ENCODE data around the gene LRRK1.

GRCh38 chr15:101008158-101009139 is 89.3 kb downstream of the LRRK1 start:
- TF ChIP-seq RFX5 (IDR thresholded peaks at IDR 0.05; ENCODE audit: low read length) (no peak), FOSL2 (IDR thresholded peaks at IDR 0.05; ENCODE audit: borderline replicate concordance, low read depth) (no peak), YY1 (IDR thresholded peaks at IDR 0.05; ENCODE audit: low read depth) (no peak), SMC3 (IDR thresholded peaks at IDR 0.05; ENCODE audit: low read depth, low read length) (peak; percentile 73), POLR2AphosphoS5 (IDR thresholded peaks at IDR 0.05; ENCODE audit: low read depth, low read length) (0 out of 2 replicates have a peak, but pooled peaks have one; percentile 31), FOXJ3 (CRISPR knock-in tag; IDR thresholded peaks at IDR 0.05) (no peak), JUND (IDR thresholded peaks at IDR 0.05) (no peak)
- TF ChIP-seq, protein P1, sequence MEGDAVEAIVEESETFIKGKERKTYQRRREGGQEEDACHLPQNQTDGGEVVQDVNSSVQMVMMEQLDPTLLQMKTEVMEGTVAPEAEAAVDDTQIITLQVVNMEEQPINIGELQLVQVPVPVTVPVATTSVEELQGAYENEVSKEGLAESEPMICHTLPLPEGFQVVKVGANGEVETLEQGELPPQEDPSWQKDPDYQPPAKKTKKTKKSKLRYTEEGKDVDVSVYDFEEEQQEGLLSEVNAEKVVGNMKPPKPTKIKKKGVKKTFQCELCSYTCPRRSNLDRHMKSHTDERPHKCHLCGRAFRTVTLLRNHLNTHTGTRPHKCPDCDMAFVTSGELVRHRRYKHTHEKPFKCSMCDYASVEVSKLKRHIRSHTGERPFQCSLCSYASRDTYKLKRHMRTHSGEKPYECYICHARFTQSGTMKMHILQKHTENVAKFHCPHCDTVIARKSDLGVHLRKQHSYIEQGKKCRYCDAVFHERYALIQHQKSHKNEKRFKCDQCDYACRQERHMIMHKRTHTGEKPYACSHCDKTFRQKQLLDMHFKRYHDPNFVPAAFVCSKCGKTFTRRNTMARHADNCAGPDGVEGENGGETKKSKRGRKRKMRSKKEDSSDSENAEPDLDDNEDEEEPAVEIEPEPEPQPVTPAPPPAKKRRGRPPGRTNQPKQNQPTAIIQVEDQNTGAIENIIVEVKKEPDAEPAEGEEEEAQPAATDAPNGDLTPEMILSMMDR (IDR thresholded peaks at IDR 0.05) = peak; percentile 92
- TF ChIP-seq, protein P2, sequence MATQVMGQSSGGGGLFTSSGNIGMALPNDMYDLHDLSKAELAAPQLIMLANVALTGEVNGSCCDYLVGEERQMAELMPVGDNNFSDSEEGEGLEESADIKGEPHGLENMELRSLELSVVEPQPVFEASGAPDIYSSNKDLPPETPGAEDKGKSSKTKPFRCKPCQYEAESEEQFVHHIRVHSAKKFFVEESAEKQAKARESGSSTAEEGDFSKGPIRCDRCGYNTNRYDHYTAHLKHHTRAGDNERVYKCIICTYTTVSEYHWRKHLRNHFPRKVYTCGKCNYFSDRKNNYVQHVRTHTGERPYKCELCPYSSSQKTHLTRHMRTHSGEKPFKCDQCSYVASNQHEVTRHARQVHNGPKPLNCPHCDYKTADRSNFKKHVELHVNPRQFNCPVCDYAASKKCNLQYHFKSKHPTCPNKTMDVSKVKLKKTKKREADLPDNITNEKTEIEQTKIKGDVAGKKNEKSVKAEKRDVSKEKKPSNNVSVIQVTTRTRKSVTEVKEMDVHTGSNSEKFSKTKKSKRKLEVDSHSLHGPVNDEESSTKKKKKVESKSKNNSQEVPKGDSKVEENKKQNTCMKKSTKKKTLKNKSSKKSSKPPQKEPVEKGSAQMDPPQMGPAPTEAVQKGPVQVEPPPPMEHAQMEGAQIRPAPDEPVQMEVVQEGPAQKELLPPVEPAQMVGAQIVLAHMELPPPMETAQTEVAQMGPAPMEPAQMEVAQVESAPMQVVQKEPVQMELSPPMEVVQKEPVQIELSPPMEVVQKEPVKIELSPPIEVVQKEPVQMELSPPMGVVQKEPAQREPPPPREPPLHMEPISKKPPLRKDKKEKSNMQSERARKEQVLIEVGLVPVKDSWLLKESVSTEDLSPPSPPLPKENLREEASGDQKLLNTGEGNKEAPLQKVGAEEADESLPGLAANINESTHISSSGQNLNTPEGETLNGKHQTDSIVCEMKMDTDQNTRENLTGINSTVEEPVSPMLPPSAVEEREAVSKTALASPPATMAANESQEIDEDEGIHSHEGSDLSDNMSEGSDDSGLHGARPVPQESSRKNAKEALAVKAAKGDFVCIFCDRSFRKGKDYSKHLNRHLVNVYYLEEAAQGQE (IDR thresholded peaks at IDR 0.05; ENCODE audit: low read depth, low read length) = no peak
